ENCODE results near the gene KRT6A. TPM values are rescaled to one million over a fixed set of nuclear protein-coding genes. Genes with fewer than 3 reads are reported as not detected.

KRT6A gene
- total and polyA plus RNA-seq, 2 of the 8 experiments (the other 6 are each of a cell fraction or from before 2014, with no cell fraction given) = 0.11 TPM; not detected in 1

DNA sequence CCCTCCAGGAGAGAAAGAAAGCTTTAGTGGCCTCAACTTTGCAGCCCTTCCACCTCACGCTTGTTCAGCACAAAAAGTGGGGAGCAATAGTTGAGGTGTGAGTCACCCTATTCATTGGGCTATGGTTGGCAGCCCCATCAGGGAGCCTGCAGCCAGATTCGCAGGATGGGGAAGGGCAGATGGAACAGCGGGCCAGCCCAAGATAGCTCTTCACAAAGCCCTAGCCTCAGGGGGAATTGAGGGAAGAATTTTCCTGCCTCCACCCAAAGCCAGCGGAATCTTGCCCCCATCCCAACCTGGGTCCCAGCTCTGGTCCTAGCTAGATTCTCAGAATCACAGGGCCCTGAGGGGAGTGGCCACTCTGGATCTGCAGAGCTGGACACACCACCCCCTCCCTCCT, 30.8 kb upstream of the KRT6A start (continued):
- TF ChIP-seq MAX (IDR thresholded peaks at IDR 0.05) = no peak
- TF ChIP-seq E2F6 (IDR thresholded peaks at IDR 0.05) = no peak
- TF ChIP-seq SP1 (IDR thresholded peaks at IDR 0.05; ENCODE audit: low read depth, low read length) = no peak
- TF ChIP-seq BRCA1 (IDR thresholded peaks at IDR 0.05; ENCODE audit: low read depth, low read length) = no peak
